GM23338 (cell line): Measurements from ENCODE around the gene CCDC184. TPM values are rescaled to one million over a fixed set of nuclear protein-coding genes. Genes with fewer than 3 reads are reported as not detected.

Experiments
- ATAC-seq: fragments of 200-7000 bp; cut with Tn5 transposase; 3 replicates; pipeline ENCODE4 v1.9.1; 2020
- DNase-seq: peaks from one replicate; pipeline ENCODE4 v3.0.0-alpha.2; 2015; ENCODE audit warnings: low spot score
- H2AFZ ChIP-seq: fragments of 200-600 bp; sonication (generic); 2 replicates; pipeline ENCODE4 v1.8.0; 2016; ENCODE audit warnings: antibody characterized with exemption, mild to moderate bottlenecking, moderate library complexity
- H3F3A ChIP-seq: fragments of 200-600 bp; sonication (generic); replicated peaks from 2 replicates; pipeline ENCODE4 v1.8.0; 2017; ENCODE audit warnings: antibody characterized with exemption, mixed run types, low read depth
- H3K27ac ChIP-seq: fragments of 200-600 bp; sonication (generic); 2 replicates; pipeline ENCODE4 v1.6.1; 2016; ENCODE audit warnings: low read depth
- H3K27me3 ChIP-seq: fragments of 200-600 bp; sonication (generic); 2 replicates; pipeline ENCODE4 v1.8.0; 2016; ENCODE audit warnings: mild to moderate bottlenecking, mixed run types, moderate library complexity; ENCODE audit not compliant: insufficient read depth
- H3K36me3 ChIP-seq: fragments of 200-600 bp; sonication (generic); 2 replicates; pipeline ENCODE4 v1.8.0; 2016; ENCODE audit warnings: mild to moderate bottlenecking; ENCODE audit not compliant: insufficient read depth
- H3K4me1 ChIP-seq: fragments of 200-600 bp; sonication (generic); 2 replicates; pipeline ENCODE4 v1.8.0; 2016; ENCODE audit warnings: mild to moderate bottlenecking, moderate library complexity; ENCODE audit not compliant: insufficient read depth
- H3K4me2 ChIP-seq: fragments of 200-600 bp; sonication (generic); 2 replicates; pipeline ENCODE4 v1.7.1; 2017; ENCODE audit warnings: mixed run types
- H3K4me3 ChIP-seq: fragments of 200-600 bp; sonication (generic); 2 replicates; pipeline ENCODE4 v1.6.1; 2016; ENCODE audit warnings: mixed run types
- H3K79me2 ChIP-seq: fragments of 200-600 bp; sonication (generic); replicated peaks from 2 replicates; pipeline ENCODE4 v1.8.0; 2017; ENCODE audit warnings: mild to moderate bottlenecking; ENCODE audit not compliant: insufficient read depth
- H3K9me2 ChIP-seq: fragments of 200-600 bp; sonication (generic); 2 replicates; pipeline ENCODE4 v1.8.0; 2017; ENCODE audit not compliant: insufficient read depth
- H4K20me1 ChIP-seq: fragments of 200-600 bp; sonication (generic); replicated peaks from 2 replicates; pipeline ENCODE4 v1.8.0; 2017; ENCODE audit warnings: mild to moderate bottlenecking; ENCODE audit not compliant: insufficient read depth
- H3K27ac Mint-ChIP-seq: 2 replicates; pipeline ENCODE4 v1.8.0; 2020; ENCODE audit warnings: inconsistent platforms, mild to moderate bottlenecking, moderate library complexity, mixed read lengths
- H3K27me3 Mint-ChIP-seq: 3 replicates; pipeline ENCODE4 v1.8.0; 2022; ENCODE audit warnings: low read depth, mild to moderate bottlenecking, moderate library complexity, mixed read lengths, inconsistent platforms; ENCODE audit not compliant: insufficient read depth, poor library complexity
- H3K36me3 Mint-ChIP-seq: 3 replicates; pipeline ENCODE4 v1.8.0; 2021; ENCODE audit warnings: low read depth, mild to moderate bottlenecking, inconsistent platforms, moderate library complexity, mixed read lengths
- H3K4me1 Mint-ChIP-seq: 3 replicates; pipeline ENCODE4 v1.8.0; 2020; ENCODE audit warnings: mild to moderate bottlenecking, inconsistent platforms, mixed read lengths
- H3K4me3 Mint-ChIP-seq: 3 replicates; pipeline ENCODE4 v1.8.0; 2021; ENCODE audit warnings: moderate library complexity, mild to moderate bottlenecking, inconsistent platforms, mixed read lengths
- H3K9me3 Mint-ChIP-seq: 3 replicates; pipeline ENCODE4 v1.8.0; 2020; ENCODE audit warnings: moderate library complexity, mild to moderate bottlenecking, inconsistent platforms, mixed read lengths
- CREB1 ChIP-seq: fragments of 250-450 bp; sonication (Bioruptor Pico); IDR thresholded peaks from 2 replicates; pipeline ENCODE4 v1.5.0; 2020; ENCODE audit warnings: low read depth, mild to moderate bottlenecking, moderate library complexity
- EZH2 ChIP-seq: fragments of 200-600 bp; sonication (generic); IDR thresholded peaks from one replicate; pipeline ENCODE4 v1.8.0; 2017; ENCODE audit warnings: antibody characterized with exemption, mild to moderate bottlenecking, low read depth; ENCODE audit not compliant: unreplicated experiment
- EZH2phosphoT487 ChIP-seq: fragments of 200-600 bp; sonication (generic); IDR thresholded peaks from one replicate; pipeline ENCODE4 v1.8.1; 2018; ENCODE audit warnings: antibody characterized with exemption; ENCODE audit not compliant: unreplicated experiment
- JUNB ChIP-seq: IDR thresholded peaks from one replicate; pipeline ENCODE4 v1.6.1; 2016; ENCODE audit warnings: antibody characterized with exemption; ENCODE audit not compliant: unreplicated experiment
- NANOG ChIP-seq: IDR thresholded peaks from 2 replicates; pipeline ENCODE4 v1.6.1; 2016; ENCODE audit warnings: antibody characterized with exemption, borderline replicate concordance
- POLR2AphosphoS5 ChIP-seq: IDR thresholded peaks from 2 replicates; pipeline ENCODE4 v1.6.1; 2016; ENCODE audit warnings: antibody characterized with exemption, low read depth
- STAT1 ChIP-seq: IDR thresholded peaks from one replicate; pipeline ENCODE4 v1.6.1; 2016; ENCODE audit warnings: antibody characterized with exemption; ENCODE audit not compliant: unreplicated experiment
- ZNF114 ChIP-seq: fragments of 250-450 bp; sonication (Bioruptor Pico); IDR thresholded peaks from 2 replicates; pipeline ENCODE4 v1.5.0; 2020; ENCODE audit warnings: mild to moderate bottlenecking, moderate library complexity
- ZNF331 ChIP-seq: fragments of 250-450 bp; sonication (Bioruptor Pico); IDR thresholded peaks from 2 replicates; pipeline ENCODE4 v1.5.0; 2020; ENCODE audit warnings: low read depth, mild to moderate bottlenecking, moderate library complexity
- polyA plus RNA-seq: library from polyadenylated mRNA; unstranded; fragments of >200 nt; fragmentation: Nextera tagmentation; extraction: Ambion mirVana; gene quantifications from 2 replicates; pipeline ENCODE4 v1.2.1, GENCODE V29; 2016
- total RNA-seq: library from RNA; depleted of rRNA; stranded (reverse); fragments of >200 nt; shearing (Covaris generic); gene quantifications from 2 replicates; pipeline ENCODE4 v1.2.3, GENCODE V29; 2014
- TF ChIP-seq, protein P1 (sequence below): fragments of 250-450 bp; sonication (Bioruptor Pico); IDR thresholded peaks from 2 replicates; pipeline ENCODE4 v1.5.0; 2020; ENCODE audit warnings: mild to moderate bottlenecking, moderate library complexity
- TF ChIP-seq, protein P2 (sequence below): IDR thresholded peaks from 2 replicates; pipeline ENCODE4 v1.6.1; 2016; ENCODE audit warnings: antibody characterized with exemption
- TF ChIP-seq, protein P3 (sequence below): IDR thresholded peaks from one replicate; pipeline ENCODE4 v1.6.1; 2018; ENCODE audit warnings: antibody characterized with exemption; ENCODE audit not compliant: unreplicated experiment
- TF ChIP-seq, protein P4 (sequence below), 2 experiments: fragments of 200-600 bp in 1 of 2; sonication (generic) in 1 of 2; conservative IDR thresholded peaks; 2 replicates each; pipeline versions ENCODE4 v1.5.1 to v1.6.1; 2016 to 2017; ENCODE audit warnings: antibody characterized with exemption in 2 of 2, low read depth in 2 of 2, mild to moderate bottlenecking in 2 of 2, moderate library complexity in 1 of 2

The CCDC184 gene
- total and polyA plus RNA-seq, 2 experiments from 2014 or later = 1.8 to 2.8 TPM

- H3K27ac ChIP-seq = 0 out of 2 replicates have a peak within 1 kb of the TSS, but pooled peaks have one; percentile 79
- H3K36me3 ChIP-seq = no peaks in the 10 kb centered on the region
- ATAC-seq (peak; percentile 94), DNase-seq (peak; percentile 99)
- H4K20me1 ChIP-seq = no peaks in the 10 kb centered on the region
- peaks cover 7% of the 10 kb centered on the region; the same call in 1 of the 2 replicates for H3K4me1 ChIP-seq
- H3K4me3 ChIP-seq = peak within 1 kb of the TSS; percentile 73
- Mint-ChIP-seq H3K27ac (peak within 1 kb of the TSS; percentile 77), H3K36me3 (no peaks in the 10 kb centered on the region; the same call in 2 of the 3 replicates), H3K27me3 (peaks cover 6% of the 10 kb centered on the region), H3K4me3 (peak within 1 kb of the TSS; percentile 95), H3K4me1 (peaks cover 13% of the 10 kb centered on the region), H3K9me3 (no peaks in the 10 kb centered on the region)
- H3K4me2 ChIP-seq = peak within 1 kb of the TSS; percentile 78
- H3F3A ChIP-seq = no peaks in the 10 kb centered on the region
- no peaks in the 10 kb centered on the region for H3K79me2 ChIP-seq
- peak within 1 kb of the TSS; percentile 86 for H2AFZ ChIP-seq
- no peaks in the 10 kb centered on the region for H3K27me3 ChIP-seq
- H3K9me2 ChIP-seq = no peaks in the 10 kb centered on the region
- peak; percentile 46 for TF ChIP-seq CREB1 (CRISPR knock-in tag)
- no peak for TF ChIP-seq JUNB
- TF ChIP-seq, protein P1, sequence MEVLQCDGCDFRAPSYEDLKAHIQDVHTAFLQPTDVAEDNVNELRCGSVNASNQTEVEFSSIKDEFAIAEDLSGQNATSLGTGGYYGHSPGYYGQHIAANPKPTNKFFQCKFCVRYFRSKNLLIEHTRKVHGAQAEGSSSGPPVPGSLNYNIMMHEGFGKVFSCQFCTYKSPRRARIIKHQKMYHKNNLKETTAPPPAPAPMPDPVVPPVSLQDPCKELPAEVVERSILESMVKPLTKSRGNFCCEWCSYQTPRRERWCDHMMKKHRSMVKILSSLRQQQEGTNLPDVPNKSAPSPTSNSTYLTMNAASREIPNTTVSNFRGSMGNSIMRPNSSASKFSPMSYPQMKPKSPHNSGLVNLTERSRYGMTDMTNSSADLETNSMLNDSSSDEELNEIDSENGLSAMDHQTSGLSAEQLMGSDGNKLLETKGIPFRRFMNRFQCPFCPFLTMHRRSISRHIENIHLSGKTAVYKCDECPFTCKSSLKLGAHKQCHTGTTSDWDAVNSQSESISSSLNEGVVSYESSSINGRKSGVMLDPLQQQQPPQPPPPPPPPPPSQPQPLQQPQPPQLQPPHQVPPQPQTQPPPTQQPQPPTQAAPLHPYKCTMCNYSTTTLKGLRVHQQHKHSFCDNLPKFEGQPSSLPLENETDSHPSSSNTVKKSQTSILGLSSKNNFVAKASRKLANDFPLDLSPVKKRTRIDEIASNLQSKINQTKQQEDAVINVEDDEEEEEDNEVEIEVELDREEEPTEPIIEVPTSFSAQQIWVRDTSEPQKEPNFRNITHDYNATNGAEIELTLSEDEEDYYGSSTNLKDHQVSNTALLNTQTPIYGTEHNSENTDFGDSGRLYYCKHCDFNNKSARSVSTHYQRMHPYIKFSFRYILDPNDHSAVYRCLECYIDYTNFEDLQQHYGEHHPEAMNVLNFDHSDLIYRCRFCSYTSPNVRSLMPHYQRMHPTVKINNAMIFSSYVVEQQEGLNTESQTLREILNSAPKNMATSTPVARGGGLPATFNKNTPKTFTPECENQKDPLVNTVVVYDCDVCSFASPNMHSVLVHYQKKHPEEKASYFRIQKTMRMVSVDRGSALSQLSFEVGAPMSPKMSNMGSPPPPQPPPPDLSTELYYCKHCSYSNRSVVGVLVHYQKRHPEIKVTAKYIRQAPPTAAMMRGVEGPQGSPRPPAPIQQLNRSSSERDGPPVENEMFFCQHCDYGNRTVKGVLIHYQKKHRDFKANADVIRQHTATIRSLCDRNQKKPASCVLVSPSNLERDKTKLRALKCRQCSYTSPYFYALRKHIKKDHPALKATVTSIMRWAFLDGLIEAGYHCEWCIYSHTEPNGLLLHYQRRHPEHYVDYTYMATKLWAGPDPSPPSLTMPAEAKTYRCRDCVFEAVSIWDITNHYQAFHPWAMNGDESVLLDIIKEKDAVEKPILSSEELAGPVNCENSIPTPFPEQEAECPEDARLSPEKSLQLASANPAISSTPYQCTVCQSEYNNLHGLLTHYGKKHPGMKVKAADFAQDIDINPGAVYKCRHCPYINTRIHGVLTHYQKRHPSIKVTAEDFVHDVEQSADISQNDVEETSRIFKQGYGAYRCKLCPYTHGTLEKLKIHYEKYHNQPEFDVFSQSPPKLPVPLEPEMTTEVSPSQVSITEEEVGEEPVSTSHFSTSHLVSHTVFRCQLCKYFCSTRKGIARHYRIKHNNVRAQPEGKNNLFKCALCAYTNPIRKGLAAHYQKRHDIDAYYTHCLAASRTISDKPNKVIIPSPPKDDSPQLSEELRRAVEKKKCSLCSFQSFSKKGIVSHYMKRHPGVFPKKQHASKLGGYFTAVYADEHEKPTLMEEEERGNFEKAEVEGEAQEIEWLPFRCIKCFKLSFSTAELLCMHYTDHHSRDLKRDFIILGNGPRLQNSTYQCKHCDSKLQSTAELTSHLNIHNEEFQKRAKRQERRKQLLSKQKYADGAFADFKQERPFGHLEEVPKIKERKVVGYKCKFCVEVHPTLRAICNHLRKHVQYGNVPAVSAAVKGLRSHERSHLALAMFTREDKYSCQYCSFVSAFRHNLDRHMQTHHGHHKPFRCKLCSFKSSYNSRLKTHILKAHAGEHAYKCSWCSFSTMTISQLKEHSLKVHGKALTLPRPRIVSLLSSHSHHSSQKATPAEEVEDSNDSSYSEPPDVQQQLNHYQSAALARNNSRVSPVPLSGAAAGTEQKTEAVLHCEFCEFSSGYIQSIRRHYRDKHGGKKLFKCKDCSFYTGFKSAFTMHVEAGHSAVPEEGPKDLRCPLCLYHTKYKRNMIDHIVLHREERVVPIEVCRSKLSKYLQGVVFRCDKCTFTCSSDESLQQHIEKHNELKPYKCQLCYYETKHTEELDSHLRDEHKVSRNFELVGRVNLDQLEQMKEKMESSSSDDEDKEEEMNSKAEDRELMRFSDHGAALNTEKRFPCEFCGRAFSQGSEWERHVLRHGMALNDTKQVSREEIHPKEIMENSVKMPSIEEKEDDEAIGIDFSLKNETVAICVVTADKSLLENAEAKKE (CRISPR knock-in tag) = no peak
- TF ChIP-seq POLR2AphosphoS5 = peak; percentile 67; the same call in 1 of the 2 replicates
- TF ChIP-seq EZH2 = no peak
- TF ChIP-seq, protein P2, sequence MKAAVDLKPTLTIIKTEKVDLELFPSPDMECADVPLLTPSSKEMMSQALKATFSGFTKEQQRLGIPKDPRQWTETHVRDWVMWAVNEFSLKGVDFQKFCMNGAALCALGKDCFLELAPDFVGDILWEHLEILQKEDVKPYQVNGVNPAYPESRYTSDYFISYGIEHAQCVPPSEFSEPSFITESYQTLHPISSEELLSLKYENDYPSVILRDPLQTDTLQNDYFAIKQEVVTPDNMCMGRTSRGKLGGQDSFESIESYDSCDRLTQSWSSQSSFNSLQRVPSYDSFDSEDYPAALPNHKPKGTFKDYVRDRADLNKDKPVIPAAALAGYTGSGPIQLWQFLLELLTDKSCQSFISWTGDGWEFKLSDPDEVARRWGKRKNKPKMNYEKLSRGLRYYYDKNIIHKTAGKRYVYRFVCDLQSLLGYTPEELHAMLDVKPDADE = peak; percentile 72
- TF ChIP-seq, protein P3, sequence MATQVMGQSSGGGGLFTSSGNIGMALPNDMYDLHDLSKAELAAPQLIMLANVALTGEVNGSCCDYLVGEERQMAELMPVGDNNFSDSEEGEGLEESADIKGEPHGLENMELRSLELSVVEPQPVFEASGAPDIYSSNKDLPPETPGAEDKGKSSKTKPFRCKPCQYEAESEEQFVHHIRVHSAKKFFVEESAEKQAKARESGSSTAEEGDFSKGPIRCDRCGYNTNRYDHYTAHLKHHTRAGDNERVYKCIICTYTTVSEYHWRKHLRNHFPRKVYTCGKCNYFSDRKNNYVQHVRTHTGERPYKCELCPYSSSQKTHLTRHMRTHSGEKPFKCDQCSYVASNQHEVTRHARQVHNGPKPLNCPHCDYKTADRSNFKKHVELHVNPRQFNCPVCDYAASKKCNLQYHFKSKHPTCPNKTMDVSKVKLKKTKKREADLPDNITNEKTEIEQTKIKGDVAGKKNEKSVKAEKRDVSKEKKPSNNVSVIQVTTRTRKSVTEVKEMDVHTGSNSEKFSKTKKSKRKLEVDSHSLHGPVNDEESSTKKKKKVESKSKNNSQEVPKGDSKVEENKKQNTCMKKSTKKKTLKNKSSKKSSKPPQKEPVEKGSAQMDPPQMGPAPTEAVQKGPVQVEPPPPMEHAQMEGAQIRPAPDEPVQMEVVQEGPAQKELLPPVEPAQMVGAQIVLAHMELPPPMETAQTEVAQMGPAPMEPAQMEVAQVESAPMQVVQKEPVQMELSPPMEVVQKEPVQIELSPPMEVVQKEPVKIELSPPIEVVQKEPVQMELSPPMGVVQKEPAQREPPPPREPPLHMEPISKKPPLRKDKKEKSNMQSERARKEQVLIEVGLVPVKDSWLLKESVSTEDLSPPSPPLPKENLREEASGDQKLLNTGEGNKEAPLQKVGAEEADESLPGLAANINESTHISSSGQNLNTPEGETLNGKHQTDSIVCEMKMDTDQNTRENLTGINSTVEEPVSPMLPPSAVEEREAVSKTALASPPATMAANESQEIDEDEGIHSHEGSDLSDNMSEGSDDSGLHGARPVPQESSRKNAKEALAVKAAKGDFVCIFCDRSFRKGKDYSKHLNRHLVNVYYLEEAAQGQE = no peak
- no peak for TF ChIP-seq STAT1
- TF ChIP-seq NANOG = no peak
- TF ChIP-seq ZNF114 = no peak
- no peak for TF ChIP-seq EZH2phosphoT487
- TF ChIP-seq ZNF331 (CRISPR knock-in tag) = no peak
- TF ChIP-seq, protein P4, sequence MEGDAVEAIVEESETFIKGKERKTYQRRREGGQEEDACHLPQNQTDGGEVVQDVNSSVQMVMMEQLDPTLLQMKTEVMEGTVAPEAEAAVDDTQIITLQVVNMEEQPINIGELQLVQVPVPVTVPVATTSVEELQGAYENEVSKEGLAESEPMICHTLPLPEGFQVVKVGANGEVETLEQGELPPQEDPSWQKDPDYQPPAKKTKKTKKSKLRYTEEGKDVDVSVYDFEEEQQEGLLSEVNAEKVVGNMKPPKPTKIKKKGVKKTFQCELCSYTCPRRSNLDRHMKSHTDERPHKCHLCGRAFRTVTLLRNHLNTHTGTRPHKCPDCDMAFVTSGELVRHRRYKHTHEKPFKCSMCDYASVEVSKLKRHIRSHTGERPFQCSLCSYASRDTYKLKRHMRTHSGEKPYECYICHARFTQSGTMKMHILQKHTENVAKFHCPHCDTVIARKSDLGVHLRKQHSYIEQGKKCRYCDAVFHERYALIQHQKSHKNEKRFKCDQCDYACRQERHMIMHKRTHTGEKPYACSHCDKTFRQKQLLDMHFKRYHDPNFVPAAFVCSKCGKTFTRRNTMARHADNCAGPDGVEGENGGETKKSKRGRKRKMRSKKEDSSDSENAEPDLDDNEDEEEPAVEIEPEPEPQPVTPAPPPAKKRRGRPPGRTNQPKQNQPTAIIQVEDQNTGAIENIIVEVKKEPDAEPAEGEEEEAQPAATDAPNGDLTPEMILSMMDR (conservative IDR thresholded peaks at IDR 0.05; ENCODE audit: low read depth in 2 of 2) = peak; percentile 23 to 51; a peak in 3 of 4 replicates
These were observed 26.2 kb upstream of the CCDC184 start, which contains the start of gene ASB8 for GRCh38 chr12:48157018-48157888. ASB8 (minus strand) TSS chr12:48157515; CDS start chr12:48153496, 4,019 bp downstream.
